ENCODE data around the gene SYT1.

DNA sequence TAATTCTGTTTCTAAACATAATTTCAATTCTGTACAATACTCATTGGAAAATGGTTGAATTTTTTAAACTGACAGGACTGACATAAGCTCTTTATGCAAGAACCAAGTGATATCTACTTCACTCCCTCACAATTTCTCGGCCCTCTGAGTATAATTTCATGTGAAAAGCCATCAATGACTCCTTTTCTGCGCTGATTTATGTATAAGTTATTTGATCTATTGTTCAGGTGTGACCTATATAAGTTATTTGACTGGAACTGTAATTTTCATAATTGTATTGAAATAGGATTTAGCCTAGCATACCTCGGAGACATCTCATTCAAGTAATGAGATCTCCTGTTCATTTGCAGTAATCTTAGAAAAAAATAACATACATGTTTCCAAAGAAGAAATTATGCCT lies 184.4 kb downstream of the SYT1 start:
- no peak for TF ChIP-seq SP1 (IDR thresholded peaks at IDR 0.05)
- TF ChIP-seq FOXK2 (IDR thresholded peaks at IDR 0.05), result no peak
- no peak for TF ChIP-seq FOXM1 (IDR thresholded peaks at IDR 0.05; ENCODE audit: borderline replicate concordance)
- no peak for TF ChIP-seq ARNT (IDR thresholded peaks at IDR 0.05)
- no peak for TF ChIP-seq BHLHE40 (IDR thresholded peaks at IDR 0.05; ENCODE audit: borderline replicate concordance)
- no peak for TF ChIP-seq NFRKB (IDR thresholded peaks at IDR 0.05)
